ENCODE results near the gene XG.

DNA sequence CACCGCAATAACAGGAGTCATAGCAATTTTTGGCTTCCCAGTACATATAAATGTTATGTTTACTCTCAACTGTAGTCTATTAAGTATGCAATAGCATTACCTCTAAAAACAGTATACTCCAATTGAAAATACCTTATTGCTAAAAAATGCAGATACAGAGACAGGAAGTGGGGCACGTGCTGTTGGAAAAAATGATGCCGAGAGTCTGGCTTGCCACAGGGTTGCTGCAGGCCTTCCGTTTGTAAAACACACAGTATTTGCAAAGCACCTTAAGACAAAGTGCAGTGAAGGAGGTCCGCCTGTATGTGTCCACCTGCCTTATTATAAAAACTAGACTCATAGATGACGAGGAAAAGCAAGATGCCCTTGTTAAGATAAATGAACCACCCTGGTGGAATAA is 37.3 kb upstream of the XG start:
- TF ChIP-seq POLR2A (IDR thresholded peaks at IDR 0.05; ENCODE audit: low read depth, low read length) (no peak), POLR2AphosphoS5 (IDR thresholded peaks at IDR 0.05; ENCODE audit: low read depth, low read length) (no peak), TAF1 (IDR thresholded peaks at IDR 0.05; ENCODE audit: borderline replicate concordance, low read depth, low read length) (no peak)
